HepG2 (cell line): Measurements from ENCODE around the gene OR11A1. TPM values are rescaled to one million over a fixed set of nuclear protein-coding genes. Genes with fewer than 3 reads are reported as not detected.

Experiments used
- ATAC-seq: fragments of 200-7000 bp; cut with Tn5 transposase; 3 replicates; pipeline ENCODE4 v1.9.1; 2020; ENCODE audit warnings: mild to moderate bottlenecking, moderate library complexity
- BruUV-seq: library from RNA; stranded (reverse); fragments of 400-500 nt; replicated peaks from 2 replicates; lab custom pipeline; 2021; lab: Mats Ljungman, UMichigan
- CTCF ChIA-PET: fragments of 300-600 bp; formaldehyde crosslinking; extraction: SDS; loops from one replicate; lab custom pipeline; 2021; ENCODE audit warnings: low total read pairs, inconsistent platforms, low intra/inter-chr PET ratio; lab: Yijun Ruan, JAX
- POLR2A ChIA-PET: fragments of 350-600 bp; sonication (Branson Sonifier 250); formaldehyde crosslinking; loops from one replicate; lab custom pipeline; 2020; ENCODE audit warnings: antibody characterized with exemption, inconsistent platforms; lab: Yijun Ruan, JAX
- DNase-seq: peaks from one replicate; pipeline ENCODE4 v3.0.0-alpha.2; 2015; ENCODE audit warnings: low spot score
- FAIRE-seq: peaks from 3 replicates; lab custom pipeline; 2011; peaks lifted over from hg19 to GRCh38; lab: Jason Lieb, UNC
- H2AFZ ChIP-seq: one replicate; pipeline ENCODE4 v1.6.1; 2011; ENCODE audit warnings: low read length, inconsistent platforms
- H3K27ac ChIP-seq: fragments of 300-600 bp; 3 replicates; pipeline ENCODE4 v1.8.0; 2011; ENCODE audit warnings: mixed run types, mild to moderate bottlenecking, mixed read lengths, low read length, inconsistent platforms; ENCODE audit not compliant: insufficient read depth; ENCODE audit errors: extremely low read length
- H3K27me3 ChIP-seq, 2 experiments: fragments of 200-600 bp in 1 of 2; 2 replicates in 1 of 2; 3 replicates in 1 of 2; pipeline versions ENCODE4 v1.6.0 to v1.8.0; 2011; ENCODE audit warnings: low read length in 2 of 2, mild to moderate bottlenecking in 2 of 2, moderate library complexity in 2 of 2, inconsistent platforms in 1 of 2; ENCODE audit not compliant: insufficient read depth in 2 of 2, control insufficient read depth in 1 of 2
- H3K36me3 ChIP-seq, 2 experiments: fragments of 200-600 bp in 1 of 2; replicated peaks in 1 of 2; 2 replicates in 1 of 2; 3 replicates in 1 of 2; pipeline versions ENCODE4 v1.5.1 to v1.8.0; 2011; ENCODE audit warnings: low read length in 2 of 2, inconsistent platforms in 1 of 2; ENCODE audit not compliant: insufficient read depth in 2 of 2, control insufficient read depth in 1 of 2
- H3K4me1 ChIP-seq: 2 replicates; pipeline ENCODE4 v1.5.1; 2012; ENCODE audit warnings: low read length, inconsistent platforms; ENCODE audit not compliant: insufficient read depth
- H3K4me2 ChIP-seq: 2 replicates; pipeline ENCODE4 v1.6.0; 2011; ENCODE audit warnings: low read depth, low read length, inconsistent platforms
- H3K4me3 ChIP-seq, 3 experiments: fragments of 200-600 bp in 1 of 3; sonication (generic), shearing (Covaris generic) in 1 of 3; replicated peaks in 1 of 3; 2 replicates each; pipeline ENCODE4 v1.5.1; 2011 to 2016; ENCODE audit warnings: low read length in 3 of 3, inconsistent platforms in 2 of 3, low read depth in 2 of 3, mild to moderate bottlenecking in 2 of 3, control low read depth in 1 of 3, mixed read lengths in 1 of 3; ENCODE audit not compliant: insufficient read depth in 1 of 3
- H3K79me2 ChIP-seq: one replicate; pipeline ENCODE4 v1.6.1; 2011; ENCODE audit warnings: low read length, inconsistent platforms; ENCODE audit not compliant: insufficient read depth
- H3K9ac ChIP-seq: 2 replicates; pipeline ENCODE4 v1.6.0; 2011; ENCODE audit warnings: mild to moderate bottlenecking, low read depth, low read length, inconsistent platforms; ENCODE audit not compliant: insufficient read depth
- H3K9me3 ChIP-seq: 2 replicates; pipeline ENCODE4 v1.5.1; 2012; ENCODE audit warnings: mild to moderate bottlenecking, low read length
- H4K20me1 ChIP-seq: 2 replicates; pipeline ENCODE4 v1.6.0; 2011; ENCODE audit warnings: inconsistent platforms, mild to moderate bottlenecking, low read length, moderate library complexity; ENCODE audit not compliant: insufficient read depth
- CEBPB ChIP-seq: IDR thresholded peaks from 2 replicates; pipeline ENCODE4 v1.6.1; 2011; ENCODE audit warnings: low read depth, low read length, improper control_type of control experiment, borderline replicate concordance
- CENPX ChIP-seq: sonication (generic); formaldehyde crosslinking; IDR thresholded peaks from 2 replicates; pipeline ENCODE4 v1.9.0; 2021; ENCODE audit warnings: mild to moderate bottlenecking, missing genetic modification reagents, moderate library complexity
- KLF13 ChIP-seq: sonication (generic); formaldehyde crosslinking; IDR thresholded peaks from 2 replicates; pipeline ENCODE4 v1.4.0; 2020; ENCODE audit warnings: mild to moderate bottlenecking, missing genetic modification reagents
- POGK ChIP-seq: sonication (generic); formaldehyde crosslinking; conservative IDR thresholded peaks from 2 replicates; pipeline ENCODE4 v1.8.0; 2022; ENCODE audit warnings: mild to moderate bottlenecking, moderate library complexity, missing genetic modification reagents
- PRDM10 ChIP-seq: sonication (generic); formaldehyde crosslinking; IDR thresholded peaks from 2 replicates; pipeline ENCODE4 v1.4.0; 2020; ENCODE audit warnings: low read depth, missing genetic modification reagents
- TAF15 ChIP-seq: fragments of 200-400 bp; formaldehyde crosslinking; IDR thresholded peaks from one replicate; pipeline ENCODE4 v1.6.1; 2018; ENCODE audit warnings: mild to moderate bottlenecking, low read depth, low read length; ENCODE audit not compliant: poor library complexity, severe bottlenecking
- ZNF569 ChIP-seq: sonication (generic); formaldehyde crosslinking; IDR thresholded peaks from 2 replicates; pipeline ENCODE4 v1.5.0; 2020; ENCODE audit warnings: mild to moderate bottlenecking, missing genetic modification reagents, moderate library complexity, borderline replicate concordance
- WGBS: methylation state at CpG from one replicate; pipeline ENCODE4 v1.1.6; 2017; ENCODE audit warnings: low lambda C conversion rate; 5-methylcytosine and 5-hydroxymethylcytosine counted together
- in situ Hi-C: cut with HindIII; loops from 2 replicates; pipeline ENCODE4 v1.10.0; 2017; ENCODE audit warnings: low pct_unique_long_range_greater_than_20kb; ENCODE audit not compliant: extremely low pct_ligation_motif_present
- intact Hi-C: fragments of 100-400 bp; cut with micrococcal nuclease; formaldehyde crosslinking; loops from one replicate; pipeline ENCODE4 v1.10.0; 2022; ENCODE audit not compliant: unreplicated experiment
- polyA plus RNA-seq, 8 experiments: library from polyadenylated mRNA; depleted of rRNA in 3 of 8; stranded (reverse) in 7 of 8; unstranded in 1 of 8; fragments of >200 nt; fragmentation: Illumina TruSeq in 4 of 8; extraction: Trizol in 4 of 8; gene quantifications; 2 replicates each; pipeline versions ENCODE4 v1.2.1 to v1.2.3, GENCODE V29; 2011 to 2016; ENCODE audit warnings: low read depth in 4 of 8, missing spikeins in 1 of 8, mixed read lengths in 1 of 8; ENCODE audit not compliant: insufficient read depth in 1 of 8
- total RNA-seq, 5 experiments: library from RNA; depleted of rRNA; stranded (reverse); fragments of >200 nt; fragmentation: Illumina TruSeq; extraction: Trizol; gene quantifications; 2 replicates each; pipeline ENCODE4 v1.2.3, GENCODE V29; 2016; ENCODE audit warnings: low read depth in 1 of 5

Gene OR11A1
- total and polyA plus RNA-seq, 2 of the 13 experiments (the other 11 are each of a cell fraction or from before 2014, with no cell fraction given) = not detected

- no peak overlapping the region for H3K4me2 ChIP-seq
- H3K4me3 ChIP-seq = no peak overlapping the region
- ATAC-seq = no peak
- H3K27ac ChIP-seq = no peak overlapping the region
- no peaks in the 10 kb centered on the region for H3K27me3 ChIP-seq
- H3K4me1 ChIP-seq = no peaks in the 10 kb centered on the region
- no peaks in the 10 kb centered on the region for H3K79me2 ChIP-seq
- POLR2A ChIA-PET = no interaction called here
- 4% methylated on average over 2 of the region's 2 CpGs for WGBS
- no peak overlapping the region for H3K9ac ChIP-seq
- H3K36me3 ChIP-seq = no peaks in the 10 kb centered on the region
- BruUV-seq = no TSS peak
- DNase-seq = no peak
- in situ Hi-C loops (no loop called here), intact Hi-C loops (no loop called here)
- FAIRE-seq = no peak
- no peaks in the 10 kb centered on the region for H4K20me1 ChIP-seq
- CTCF ChIA-PET = no interaction called here
- H2AFZ ChIP-seq = no peak overlapping the region
- TF ChIP-seq TAF15 (no peak), CENPX (no peak), CEBPB (peak; percentile 45; the same call in 1 of the 2 replicates), ZNF569 (CRISPR knock-in tag) (no peak)
- H3K9me3 ChIP-seq = no peaks in the 10 kb centered on the region
Measured at GRCh38 chr6:29493261-29493660, 36.4 kb upstream of the OR11A1 start.

GRCh38 chr6:29491574-29491973, 34.7 kb upstream of the OR11A1 start:
- Histone ChIP-seq H3K79me2 (no peaks in the 10 kb centered on the region), H3K4me2 (no peak overlapping the region), H3K9ac (no peak overlapping the region), H4K20me1 (no peaks in the 10 kb centered on the region), H3K27me3 (no peaks in the 10 kb centered on the region), H2AFZ (no peak overlapping the region), H3K4me1 (no peaks in the 10 kb centered on the region), H3K9me3 (no peaks in the 10 kb centered on the region), H3K36me3 (no peaks in the 10 kb centered on the region), H3K27ac (no peak overlapping the region)
- DNase-seq (no peak), FAIRE-seq (no peak), ATAC-seq (no peak)
- CTCF ChIA-PET = no interaction called here
- no TSS peak for BruUV-seq
- POLR2A ChIA-PET = no interaction called here
- intact Hi-C loops = no loop called here
- TF ChIP-seq PRDM10 (no peak), POGK (CRISPR knock-in tag) (no peak), KLF13 (CRISPR knock-in tag) (no peak)
- TF ChIP-seq, all 625 proteins: peak for 0
- WGBS = 36% methylated on average over 4 of the region's 4 CpGs
- in situ Hi-C loops = no loop called here
- no peak overlapping the region for H3K4me3 ChIP-seq
